Frontal cortex (tissue), 4 donors: ENCODE measurements around the gene FUCA1. TPM values are rescaled to one million over a fixed set of nuclear protein-coding genes. Genes with fewer than 3 reads are reported as not detected.
"Not testable (repeated sequence)": the region's sequence is repeated elsewhere in the genome, so short reads cannot be mapped to it uniquely, and the experiment has no call there.

Experiments
- DNase-seq, 2 donors: peaks; one replicate each; pipeline ENCODE4 v3.0.0; 2012; ENCODE audit warnings: low spot score in 2 of 2
- FAIRE-seq: peaks from 2 replicates; lab custom pipeline; 2012; peaks lifted over from hg19 to GRCh38; lab: Jason Lieb, UNC
- total RNA-seq: library from RNA; depleted of rRNA; stranded (reverse); fragments of >200 nt; gene quantifications from one replicate; pipeline ENCODE4 v1.2.3, GENCODE V29; 2014
- donor health status: control.
- donor health status: control.
- donor health status: control.

FUCA1 gene
- total RNA-seq, 1 donor from 2014 or later, result 21.6 TPM

GRCh38 chr1:23847482-23848095 is 20.5 kb downstream of the FUCA1 start:
- FAIRE-seq, result not testable (repeated sequence)

GRCh38 chr1:23845163-23845562 is 22.9 kb downstream of the FUCA1 start:
- FAIRE-seq (no peak), DNase-seq (no peak)

More at GRCh38 chr1:23847482-23848095, 20.5 kb downstream of the FUCA1 start:
- DNase-seq, result not testable (repeated sequence)

- DNase-seq (no peak), FAIRE-seq (no peak)
Observed at GRCh38 chr1:23843644-23844043, 24.4 kb downstream of the FUCA1 start.

GRCh38 chr1:23838401-23838866 is 29.7 kb downstream of the FUCA1 start:
- FAIRE-seq, result no peak
- peak; percentile 37 to 47 for DNase-seq

GRCh38 chr1:23837908-23838307 is 30.2 kb downstream of the FUCA1 start:
- DNase-seq (no peak), FAIRE-seq (no peak)

GRCh38 chr1:23836037-23836436 is 32.1 kb downstream of the FUCA1 start:
- FAIRE-seq (no peak), DNase-seq (no peak)

- not testable (repeated sequence) for FAIRE-seq, DNase-seq
Observed at GRCh38 chr1:23834156-23834555, 33.9 kb downstream of the FUCA1 start.

- DNase-seq (no peak), FAIRE-seq (no peak)
Observed at GRCh38 chr1:23827717-23828116, 40.4 kb downstream of the FUCA1 start.

GRCh38 chr1:23826590-23826989 is 41.5 kb downstream of the FUCA1 start:
- DNase-seq, FAIRE-seq: not testable (repeated sequence)

GRCh38 chr1:23825762-23826522 is 42.1 kb downstream of the FUCA1 start:
- FAIRE-seq (no peak), DNase-seq (peak in 1 of 2 donors; percentile 29)

- DNase-seq (peak; percentile 86 to 91), FAIRE-seq (no peak)
Observed at GRCh38 chr1:23825076-23825761, 42.9 kb downstream of the FUCA1 start, which contains the start of gene HMGCL. HMGCL (minus strand) TSS chr1:23825429; CDS start chr1:23825415, 14 bp downstream.

GRCh38 chr1:23824711-23825075 is 43.4 kb downstream of the FUCA1 start:
- FAIRE-seq (no peak), DNase-seq (no peak)

GRCh38 chr1:23823767-23824166 is 44.3 kb downstream of the FUCA1 start:
- no peak for FAIRE-seq

GRCh38 chr1:23817633-23818032 is 50.5 kb downstream of the FUCA1 start:
- FAIRE-seq, result no peak

More at GRCh38 chr1:23823767-23824166, 44.3 kb downstream of the FUCA1 start:
- no peak for DNase-seq

GRCh38 chr1:23816906-23817305 is 51.2 kb downstream of the FUCA1 start:
- no peak for DNase-seq
- FAIRE-seq, result no peak

More at GRCh38 chr1:23817633-23818032, 50.5 kb downstream of the FUCA1 start:
- no peak for DNase-seq

GRCh38 chr1:23816361-23816760 is 51.7 kb downstream of the FUCA1 start:
- DNase-seq (no peak), FAIRE-seq (no peak)

- FAIRE-seq (no peak), DNase-seq (no peak)
Observed at GRCh38 chr1:23814016-23814415, 54.1 kb downstream of the FUCA1 start.

- no peak for FAIRE-seq
- DNase-seq, result no peak
Observed at GRCh38 chr1:23810818-23811540, 57.1 kb downstream of the FUCA1 start.

GRCh38 chr1:23809751-23810171 is 58.3 kb downstream of the FUCA1 start:
- DNase-seq, result peak in 1 of 2 donors; percentile 62
- FAIRE-seq, result no peak

GRCh38 chr1:23807453-23807852 is 60.6 kb downstream of the FUCA1 start:
- no peak for DNase-seq
- FAIRE-seq, result no peak
